Bronchial epithelial cell (primary cell): ENCODE data around the gene ROR2. TPM values are rescaled to one million over a fixed set of nuclear protein-coding genes. Genes with fewer than 3 reads are reported as not detected.
"Not testable (repeated sequence)": the region's sequence is repeated elsewhere in the genome, so short reads cannot be mapped to it uniquely, and the experiment has no call there.

Experiments
- DNase-seq: peaks from one replicate; pipeline ENCODE4 v3.0.0-alpha.2; 2010; ENCODE audit warnings: low read depth
- FAIRE-seq: peaks from 2 replicates; lab custom pipeline; 2011; peaks lifted over from hg19 to GRCh38; lab: Jason Lieb, UNC
- H3K27me3 ChIP-seq: 2 replicates; pipeline ENCODE4 v1.5.1; 2011; ENCODE audit warnings: low read length; ENCODE audit not compliant: control insufficient read depth, insufficient read depth
- H3K36me3 ChIP-seq: 2 replicates; pipeline ENCODE4 v1.5.1; 2011; ENCODE audit warnings: low read length; ENCODE audit not compliant: control insufficient read depth, insufficient read depth
- H3K4me3 ChIP-seq: 2 replicates; pipeline ENCODE4 v1.5.1; 2011; ENCODE audit warnings: mild to moderate bottlenecking, low read depth, low read length, control low read depth
- total RNA-seq: library from RNA; depleted of rRNA; stranded (reverse); fragments of >200 nt; gene quantifications from 2 replicates; pipeline ENCODE4 v1.2.1, GENCODE V29; 2014
- TF ChIP-seq, protein P1 (sequence below): IDR thresholded peaks from 2 replicates; pipeline ENCODE4 v1.5.1; 2011; ENCODE audit warnings: mild to moderate bottlenecking, moderate library complexity, low read length, control low read depth, inconsistent platforms; ENCODE audit not compliant: insufficient read depth, severe bottlenecking

ROR2 gene
- total RNA-seq, 1 donor from 2014 or later: 0.26 TPM

DNA sequence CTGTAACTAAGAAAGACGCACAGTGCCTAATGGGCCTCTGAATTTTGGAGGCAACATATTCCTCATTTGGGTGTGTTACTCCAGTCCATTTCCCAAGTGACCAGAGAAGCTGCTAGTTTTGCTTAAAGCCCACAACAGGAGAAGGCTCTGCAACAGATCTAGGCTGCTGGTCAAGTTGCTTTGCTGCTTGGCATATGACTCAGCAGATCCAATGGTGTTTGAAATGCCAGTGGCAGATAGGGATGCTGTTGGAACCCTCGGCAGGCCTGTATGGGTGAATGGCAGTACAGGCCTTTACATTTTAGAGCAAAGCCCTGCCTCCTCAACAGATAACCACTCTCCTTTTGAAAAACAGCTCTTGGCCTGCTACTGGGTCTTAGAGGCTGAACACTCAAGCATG is 36.2 kb upstream of the ROR2 start:
- Histone ChIP-seq H3K36me3 (no peaks in the 10 kb centered on the region), H3K4me3 (no peak overlapping the region), H3K27me3 (no peaks in the 10 kb centered on the region)
- TF ChIP-seq, protein P1, sequence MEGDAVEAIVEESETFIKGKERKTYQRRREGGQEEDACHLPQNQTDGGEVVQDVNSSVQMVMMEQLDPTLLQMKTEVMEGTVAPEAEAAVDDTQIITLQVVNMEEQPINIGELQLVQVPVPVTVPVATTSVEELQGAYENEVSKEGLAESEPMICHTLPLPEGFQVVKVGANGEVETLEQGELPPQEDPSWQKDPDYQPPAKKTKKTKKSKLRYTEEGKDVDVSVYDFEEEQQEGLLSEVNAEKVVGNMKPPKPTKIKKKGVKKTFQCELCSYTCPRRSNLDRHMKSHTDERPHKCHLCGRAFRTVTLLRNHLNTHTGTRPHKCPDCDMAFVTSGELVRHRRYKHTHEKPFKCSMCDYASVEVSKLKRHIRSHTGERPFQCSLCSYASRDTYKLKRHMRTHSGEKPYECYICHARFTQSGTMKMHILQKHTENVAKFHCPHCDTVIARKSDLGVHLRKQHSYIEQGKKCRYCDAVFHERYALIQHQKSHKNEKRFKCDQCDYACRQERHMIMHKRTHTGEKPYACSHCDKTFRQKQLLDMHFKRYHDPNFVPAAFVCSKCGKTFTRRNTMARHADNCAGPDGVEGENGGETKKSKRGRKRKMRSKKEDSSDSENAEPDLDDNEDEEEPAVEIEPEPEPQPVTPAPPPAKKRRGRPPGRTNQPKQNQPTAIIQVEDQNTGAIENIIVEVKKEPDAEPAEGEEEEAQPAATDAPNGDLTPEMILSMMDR: no peak
- FAIRE-seq (no peak), DNase-seq (no peak)

DNA sequence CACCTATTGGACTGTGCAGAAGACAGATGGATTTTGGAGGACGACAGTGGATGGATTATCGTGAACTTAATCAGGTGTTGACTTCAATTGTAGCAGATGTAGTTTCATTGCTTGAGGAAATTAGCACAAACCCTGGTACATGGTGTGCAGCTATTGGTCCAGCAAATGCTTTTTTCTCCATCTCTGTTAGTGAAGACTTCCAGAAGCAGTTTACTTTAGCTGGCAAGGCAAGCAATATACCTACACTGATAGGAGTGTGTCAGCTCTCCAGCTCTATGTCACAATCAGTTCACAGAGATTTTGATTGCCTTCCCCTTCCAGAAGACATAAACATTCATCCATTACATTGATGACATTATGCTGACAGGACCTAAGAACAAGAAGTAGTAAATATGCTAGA is 35.7 kb upstream of the ROR2 start:
- FAIRE-seq (no peak), DNase-seq (no peak)
- no peak overlapping the region for H3K4me3 ChIP-seq
- TF ChIP-seq, protein P1: no peak
- H3K27me3 ChIP-seq: no peaks in the 10 kb centered on the region
- no peaks in the 10 kb centered on the region for H3K36me3 ChIP-seq

GRCh38 chr9:91978740-91979414 is 28.8 kb upstream of the ROR2 start:
- H3K36me3 ChIP-seq: no peaks in the 10 kb centered on the region
- FAIRE-seq (no peak), DNase-seq (peak; percentile 49)
- H3K27me3 ChIP-seq: no peaks in the 10 kb centered on the region
- TF ChIP-seq, protein P1: peak; percentile 17
- no peak overlapping the region for H3K4me3 ChIP-seq

DNA sequence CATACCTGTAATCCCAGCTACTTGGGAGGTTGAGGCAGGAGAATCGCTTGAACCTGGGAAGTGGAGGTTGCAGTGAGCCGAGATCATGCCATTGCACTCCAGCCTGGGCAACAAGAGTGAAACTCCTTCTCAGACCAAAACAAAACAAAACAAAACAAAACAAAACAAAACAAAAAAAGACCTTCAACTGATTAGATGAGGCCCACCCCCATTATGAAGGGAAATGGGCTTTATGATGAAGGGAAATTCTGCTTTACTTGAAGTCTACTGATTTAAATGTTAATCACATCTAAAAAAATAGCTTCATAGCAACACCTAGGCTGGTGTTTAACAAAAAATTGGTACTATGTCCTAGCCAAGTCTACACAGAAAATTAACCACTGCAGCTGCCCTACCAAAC is 25.2 kb upstream of the ROR2 start:
- DNase-seq, H3K27me3 ChIP-seq, H3K36me3 ChIP-seq, FAIRE-seq, H3K4me3 ChIP-seq: not testable (repeated sequence)

DNA sequence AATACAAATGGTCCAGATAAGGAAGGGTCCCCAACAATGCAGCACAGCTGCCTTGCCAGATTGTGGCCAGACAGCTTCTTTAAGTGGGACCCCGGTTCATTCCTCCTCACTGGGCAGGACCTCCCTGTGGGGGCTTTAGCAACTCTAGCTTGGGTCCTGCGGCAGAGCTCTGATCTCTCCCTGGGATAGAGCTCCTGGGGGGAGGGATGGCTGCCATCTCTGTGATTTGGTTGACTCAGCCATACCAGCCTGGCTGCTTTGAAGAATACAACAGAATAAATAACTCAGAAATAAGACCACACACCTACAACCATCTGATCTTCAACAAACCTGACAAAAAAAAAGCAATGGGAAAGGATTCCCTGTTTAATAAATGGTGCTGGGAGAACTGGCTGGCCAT is 22.7 kb upstream of the ROR2 start:
- TF ChIP-seq, protein P1: no peak
- no peak for FAIRE-seq
- Histone ChIP-seq H3K36me3 (no peaks in the 10 kb centered on the region), H3K4me3 (no peak overlapping the region), H3K27me3 (no peaks in the 10 kb centered on the region)
- DNase-seq: no peak

GRCh38 chr9:91972076-91972626 is 22.1 kb upstream of the ROR2 start:
- no peak for FAIRE-seq

More at GRCh38 chr9:91972076-91972626, 22.1 kb upstream of the ROR2 start:
- TF ChIP-seq, protein P1: no peak
- H3K27me3 ChIP-seq: no peaks in the 10 kb centered on the region
- DNase-seq: no peak
- no peaks in the 10 kb centered on the region for H3K36me3 ChIP-seq
- H3K4me3 ChIP-seq: no peak overlapping the region
